Vagina (tissue), 2 donors: ENCODE data around the gene CCBE1. TPM values are rescaled to one million over a fixed set of nuclear protein-coding genes. Genes with fewer than 3 reads are reported as not detected.
A peak's percentile ranks its signal among the peaks of the same experiment; 100 is the strongest.

Experiments used
- DNase-seq, 2 donors: peaks; one replicate each; pipeline ENCODE4 v3.0.0-alpha.2; 2017; ENCODE audit errors: extremely low spot score in 2 of 2
- H3K27ac ChIP-seq: fragments of 200-600 bp; sonication (generic); one replicate; pipeline ENCODE4 v1.5.1; 2019
- H3K27me3 ChIP-seq: fragments of 200-600 bp; sonication (generic); one replicate; pipeline ENCODE4 v1.5.1; 2019
- H3K36me3 ChIP-seq, 2 donors: fragments of 200-600 bp; sonication (generic); one replicate each; pipeline ENCODE4 v1.5.1; 2017 to 2019
- H3K4me1 ChIP-seq: fragments of 200-600 bp; sonication (generic); one replicate; pipeline ENCODE4 v1.5.1; 2019
- H3K4me3 ChIP-seq, 2 donors: fragments of 200-600 bp; sonication (generic); 1 replicate in 1 of 2; 2 replicates in 1 of 2; pipeline ENCODE4 v1.5.1; 2016 to 2019
- H3K9me3 ChIP-seq: fragments of 200-600 bp; sonication (generic); one replicate; pipeline ENCODE4 v1.5.1; 2019
- POLR2A ChIP-seq, 2 donors: fragments of 450-650 bp; IDR thresholded peaks; one replicate each; pipeline ENCODE4 v1.6.1; 2017; ENCODE audit warnings: antibody characterized with exemption in 2 of 2, mild to moderate bottlenecking in 2 of 2, moderate library complexity in 2 of 2
- POLR2AphosphoS5 ChIP-seq, 2 donors: sonication (generic); formaldehyde crosslinking; IDR thresholded peaks; one replicate each; pipeline ENCODE4 v1.9.0; 2017; ENCODE audit warnings: antibody characterized with exemption in 2 of 2, mild to moderate bottlenecking in 2 of 2, low read depth in 1 of 2; ENCODE audit not compliant: insufficient read depth in 1 of 2
- intact Hi-C: fragments of 100-400 bp; cut with DNase I; formaldehyde crosslinking; loops from one replicate; pipeline ENCODE4 v1.15.1; 2023
- total RNA-seq: library from RNA; depleted of rRNA; stranded (reverse); fragments of >200 nt; gene quantifications from one replicate; pipeline ENCODE4 v1.2.3, GENCODE V29; 2016
- TF ChIP-seq, protein P1 (sequence below), 3 experiments: fragments of 450-650 bp in 2 of 3; fragments of 200-600 bp in 1 of 3; sonication (generic) in 1 of 3; IDR thresholded peaks; one replicate each; pipeline ENCODE4 v1.5.1; 2017 to 2019; ENCODE audit warnings: antibody characterized with exemption in 3 of 3, mild to moderate bottlenecking in 2 of 3, moderate library complexity in 2 of 3

CCBE1 gene
- total RNA-seq, 1 donor from 2014 or later = 2.9 TPM

DNA sequence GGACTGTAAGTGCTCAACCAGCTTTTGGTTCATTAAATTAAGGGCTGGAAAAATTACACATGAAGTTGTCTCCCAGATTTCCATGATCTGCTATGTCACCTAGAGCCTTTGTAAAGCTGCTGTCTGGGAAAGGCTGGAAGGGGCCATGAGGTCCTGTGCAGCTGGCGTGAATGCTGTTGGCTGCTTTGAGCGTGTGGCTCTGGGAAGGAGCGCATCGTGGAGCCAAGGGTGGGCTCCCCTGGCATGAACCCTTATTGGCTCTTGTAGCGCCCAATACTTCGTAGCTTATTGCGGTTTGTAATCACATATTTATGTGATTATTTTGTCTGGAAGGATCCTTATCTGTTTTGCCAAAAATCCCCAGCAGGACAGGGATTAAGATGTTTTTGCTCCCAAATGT lies 267.6 kb downstream of the CCBE1 start:
- H3K27me3 ChIP-seq = no peaks in the 10 kb centered on the region
- H3K4me3 ChIP-seq = no peak overlapping the region
- no peak for TF ChIP-seq POLR2AphosphoS5 (IDR thresholded peaks at IDR 0.05; ENCODE audit: insufficient read depth in 1 of 2, low read depth in 1 of 2)
- TF ChIP-seq POLR2A (IDR thresholded peaks at IDR 0.05) = no peak
- TF ChIP-seq, protein P1, sequence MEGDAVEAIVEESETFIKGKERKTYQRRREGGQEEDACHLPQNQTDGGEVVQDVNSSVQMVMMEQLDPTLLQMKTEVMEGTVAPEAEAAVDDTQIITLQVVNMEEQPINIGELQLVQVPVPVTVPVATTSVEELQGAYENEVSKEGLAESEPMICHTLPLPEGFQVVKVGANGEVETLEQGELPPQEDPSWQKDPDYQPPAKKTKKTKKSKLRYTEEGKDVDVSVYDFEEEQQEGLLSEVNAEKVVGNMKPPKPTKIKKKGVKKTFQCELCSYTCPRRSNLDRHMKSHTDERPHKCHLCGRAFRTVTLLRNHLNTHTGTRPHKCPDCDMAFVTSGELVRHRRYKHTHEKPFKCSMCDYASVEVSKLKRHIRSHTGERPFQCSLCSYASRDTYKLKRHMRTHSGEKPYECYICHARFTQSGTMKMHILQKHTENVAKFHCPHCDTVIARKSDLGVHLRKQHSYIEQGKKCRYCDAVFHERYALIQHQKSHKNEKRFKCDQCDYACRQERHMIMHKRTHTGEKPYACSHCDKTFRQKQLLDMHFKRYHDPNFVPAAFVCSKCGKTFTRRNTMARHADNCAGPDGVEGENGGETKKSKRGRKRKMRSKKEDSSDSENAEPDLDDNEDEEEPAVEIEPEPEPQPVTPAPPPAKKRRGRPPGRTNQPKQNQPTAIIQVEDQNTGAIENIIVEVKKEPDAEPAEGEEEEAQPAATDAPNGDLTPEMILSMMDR (IDR thresholded peaks at IDR 0.05) = no peak
- intact Hi-C loops = no loop called here
- H3K27ac ChIP-seq = no peak overlapping the region
- no peaks in the 10 kb centered on the region for H3K4me1 ChIP-seq
- no peaks in the 10 kb centered on the region for H3K36me3 ChIP-seq
- no peaks in the 10 kb centered on the region for H3K9me3 ChIP-seq
- no peak for DNase-seq

DNA sequence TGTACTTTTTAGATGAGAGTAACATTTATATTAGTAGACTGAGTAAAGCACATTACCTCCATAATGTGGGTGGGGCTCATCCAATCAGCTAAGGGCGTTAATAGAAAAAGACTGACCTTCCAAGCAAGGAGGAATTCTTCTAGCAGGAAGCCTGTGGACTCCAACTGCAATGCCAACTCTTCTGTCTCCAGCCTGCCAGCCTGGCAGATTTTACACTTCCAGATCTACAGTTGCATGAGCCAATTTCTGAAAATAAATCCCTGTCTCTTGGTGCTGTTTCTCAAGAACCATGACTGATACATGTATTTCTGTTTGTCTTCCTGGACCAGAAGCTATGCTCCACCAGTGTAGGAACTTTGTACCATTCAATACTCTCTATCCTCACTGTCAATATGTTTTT lies 269.2 kb downstream of the CCBE1 start:
- H3K4me3 ChIP-seq = no peak overlapping the region
- TF ChIP-seq POLR2AphosphoS5 (IDR thresholded peaks at IDR 0.05; ENCODE audit: insufficient read depth in 1 of 2, low read depth in 1 of 2) (no peak), POLR2A (IDR thresholded peaks at IDR 0.05) (no peak)
- TF ChIP-seq, protein P1 (IDR thresholded peaks at IDR 0.05) = no peak
- no peaks in the 10 kb centered on the region for H3K9me3 ChIP-seq
- DNase-seq = peak in 1 of 2 donors; percentile 25
- no peaks in the 10 kb centered on the region for H3K4me1 ChIP-seq
- no peaks in the 10 kb centered on the region for H3K36me3 ChIP-seq
- intact Hi-C loops = no loop called here
- H3K27me3 ChIP-seq = no peaks in the 10 kb centered on the region
- no peak overlapping the region for H3K27ac ChIP-seq

DNA sequence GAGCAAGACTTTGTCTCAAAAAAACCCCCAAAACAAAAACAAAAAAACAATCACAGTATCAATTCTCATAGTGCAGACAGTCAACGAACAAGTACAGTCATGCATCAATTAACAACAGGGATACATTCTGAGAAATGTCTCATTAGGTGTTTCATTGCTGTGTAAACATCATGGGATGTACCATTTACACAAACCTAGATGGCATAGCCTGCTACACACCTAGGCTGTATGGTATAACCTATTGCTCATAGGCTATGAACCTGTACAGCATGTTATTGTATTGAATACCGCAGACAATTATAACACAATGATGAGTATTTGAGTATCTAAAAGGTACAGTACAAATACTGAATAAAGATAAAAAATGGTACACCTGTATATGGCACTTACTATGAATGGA lies 270.4 kb downstream of the CCBE1 start:
- H3K4me3 ChIP-seq = no peak overlapping the region
- H3K4me1 ChIP-seq = no peaks in the 10 kb centered on the region
- intact Hi-C loops = no loop called here
- no peaks in the 10 kb centered on the region for H3K36me3 ChIP-seq
- peak in 1 of 2 donors; percentile 34 for DNase-seq
- H3K9me3 ChIP-seq = no peaks in the 10 kb centered on the region
- TF ChIP-seq POLR2A (IDR thresholded peaks at IDR 0.05) (no peak), POLR2AphosphoS5 (IDR thresholded peaks at IDR 0.05; ENCODE audit: insufficient read depth in 1 of 2, low read depth in 1 of 2) (no peak)
- TF ChIP-seq, protein P1 (IDR thresholded peaks at IDR 0.05) = no peak
- H3K27me3 ChIP-seq = no peaks in the 10 kb centered on the region
- H3K27ac ChIP-seq = no peak overlapping the region

DNA sequence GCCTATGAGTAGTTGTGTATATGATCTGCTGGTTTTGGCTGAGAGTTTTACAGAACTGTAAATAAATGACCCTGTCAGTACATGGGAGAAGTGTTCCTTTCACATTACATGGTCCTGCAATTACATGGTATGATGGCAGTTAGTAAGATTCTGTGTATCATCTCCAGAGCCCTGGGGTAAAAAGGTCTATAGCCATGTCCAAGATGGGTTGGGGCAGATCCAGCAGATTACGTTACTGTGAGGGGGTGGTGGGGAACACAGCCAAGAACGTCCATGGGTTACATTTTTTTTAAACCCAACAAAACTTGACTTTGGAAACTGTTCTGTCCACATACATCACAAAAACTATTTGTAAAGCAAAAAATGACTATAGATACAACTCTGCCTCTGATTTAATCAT lies 274.0 kb downstream of the CCBE1 start:
- DNase-seq = no peak
- H3K36me3 ChIP-seq = no peaks in the 10 kb centered on the region
- TF ChIP-seq POLR2AphosphoS5 (IDR thresholded peaks at IDR 0.05; ENCODE audit: insufficient read depth in 1 of 2, low read depth in 1 of 2) (no peak), POLR2A (IDR thresholded peaks at IDR 0.05) (no peak)
- H3K27ac ChIP-seq = no peak overlapping the region
- H3K4me1 ChIP-seq = no peaks in the 10 kb centered on the region
- no peak overlapping the region for H3K4me3 ChIP-seq
- H3K9me3 ChIP-seq = no peaks in the 10 kb centered on the region
- intact Hi-C loops = no loop called here
- H3K27me3 ChIP-seq = no peaks in the 10 kb centered on the region

DNA sequence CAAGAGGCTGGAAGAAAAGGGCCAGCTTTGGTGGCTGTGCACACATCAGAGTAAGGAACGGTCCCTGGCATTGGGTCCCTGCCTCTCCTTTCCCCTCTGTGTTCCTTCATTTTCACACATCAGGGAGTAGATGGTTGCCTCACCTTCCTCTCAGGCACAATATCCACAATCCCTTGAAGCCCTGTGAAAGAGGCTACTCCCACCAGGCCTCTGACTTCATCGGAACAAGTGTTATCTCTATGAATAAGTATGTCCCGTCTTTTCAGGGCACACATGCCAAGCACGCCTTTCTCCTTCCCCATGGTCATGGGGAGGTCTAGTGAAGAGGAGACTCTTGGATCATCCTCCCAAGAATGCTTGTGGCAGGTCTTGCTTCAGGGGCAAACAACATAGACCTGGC lies 277.0 kb downstream of the CCBE1 start:
- no peaks in the 10 kb centered on the region for H3K36me3 ChIP-seq
- H3K4me1 ChIP-seq = no peaks in the 10 kb centered on the region
- intact Hi-C loops = no loop called here
- no peak overlapping the region for H3K4me3 ChIP-seq
- H3K27ac ChIP-seq = no peak overlapping the region
- no peaks in the 10 kb centered on the region for H3K9me3 ChIP-seq
- no peaks in the 10 kb centered on the region for H3K27me3 ChIP-seq
- TF ChIP-seq POLR2AphosphoS5 (IDR thresholded peaks at IDR 0.05; ENCODE audit: insufficient read depth in 1 of 2, low read depth in 1 of 2) (no peak), POLR2A (IDR thresholded peaks at IDR 0.05) (no peak)
- TF ChIP-seq, protein P1 (IDR thresholded peaks at IDR 0.05) = no peak
- no peak for DNase-seq
